SU-DHL-6 (cell line): ENCODE data around the gene EIF2AK3.
A peak's percentile ranks its signal among the peaks of the same experiment; 100 is the strongest.

Source experiments
- H2AFZ ChIP-seq: fragments of 200-600 bp; sonication (generic); 2 replicates; pipeline ENCODE4 v1.6.1; 2014; ENCODE audit warnings: low read depth, mild to moderate bottlenecking, moderate library complexity, mixed read lengths, antibody characterized with exemption, low read length; ENCODE audit not compliant: severe bottlenecking
- H3F3A ChIP-seq: fragments of 200-600 bp; shearing (Covaris generic); 2 replicates; pipeline ENCODE4 v1.6.0; 2016; ENCODE audit warnings: antibody characterized with exemption, mild to moderate bottlenecking; ENCODE audit not compliant: insufficient read depth
- H3K27ac ChIP-seq: fragments of 200-600 bp; sonication (generic); 2 replicates; pipeline ENCODE4 v1.5.1; 2016; ENCODE audit warnings: low read depth, mild to moderate bottlenecking, low read length, moderate library complexity, mixed read lengths
- H3K27me3 ChIP-seq: fragments of 200-600 bp; sonication (generic), shearing (Covaris generic); 2 replicates; pipeline ENCODE4 v1.6.0; 2014; ENCODE audit warnings: mild to moderate bottlenecking, low read length
- H3K36me3 ChIP-seq: fragments of 200-600 bp; sonication (generic); 2 replicates; pipeline ENCODE4 v1.6.1; 2014; ENCODE audit warnings: mild to moderate bottlenecking, low read length, mixed read lengths
- H3K4me2 ChIP-seq: fragments of 300-600, 200-600 bp; shearing (Covaris generic), sonication (generic); 2 replicates; pipeline ENCODE4 v1.6.0; 2014; ENCODE audit warnings: low read length, low read depth, mild to moderate bottlenecking; ENCODE audit not compliant: poor library complexity, severe bottlenecking
- H3K4me3 ChIP-seq: fragments of 200-600 bp; sonication (generic); 2 replicates; pipeline ENCODE4 v1.5.1; 2014; ENCODE audit warnings: antibody characterized with exemption, low read length, mild to moderate bottlenecking, mixed read lengths; ENCODE audit not compliant: insufficient read depth, poor library complexity, severe bottlenecking
- H3K79me2 ChIP-seq: fragments of 200-600 bp; sonication (generic); 2 replicates; pipeline ENCODE4 v1.6.1; 2014; ENCODE audit warnings: mild to moderate bottlenecking, low read length, moderate library complexity; ENCODE audit not compliant: insufficient read depth
- H3K9ac ChIP-seq: fragments of 200-600 bp; sonication (generic); 2 replicates; pipeline ENCODE4 v1.7.0; 2014; ENCODE audit warnings: mild to moderate bottlenecking, low read length
- H3K9me2 ChIP-seq: fragments of 200-600 bp; sonication (generic); replicated peaks from 2 replicates; pipeline ENCODE4 v1.6.1; 2014; ENCODE audit warnings: low read length; ENCODE audit not compliant: insufficient read depth
- H3K9me3 ChIP-seq: fragments of 200-600 bp; sonication (generic); 2 replicates; pipeline ENCODE4 v1.6.1; 2014; ENCODE audit warnings: low read length, mixed read lengths; ENCODE audit not compliant: insufficient read depth
- H4K20me1 ChIP-seq: fragments of 200-600 bp; sonication (generic); 2 replicates; pipeline ENCODE4 v1.6.1; 2014; ENCODE audit warnings: low read depth, mild to moderate bottlenecking, antibody characterized with exemption, low read length, moderate library complexity, mixed read lengths
- EZH2phosphoT487 ChIP-seq: fragments of 200-600 bp; sonication (generic), shearing (Covaris generic); conservative IDR thresholded peaks from 2 replicates; pipeline ENCODE4 v1.6.1; 2018; ENCODE audit warnings: mild to moderate bottlenecking, antibody characterized with exemption, low read length, moderate library complexity, mixed read lengths
- TF ChIP-seq, protein P1 (sequence below): fragments of 200-600 bp; sonication (generic); IDR thresholded peaks from one replicate; pipeline ENCODE4 v1.5.1; 2017; ENCODE audit warnings: antibody characterized with exemption, mild to moderate bottlenecking, low read length, moderate library complexity; ENCODE audit not compliant: insufficient read depth, poor library complexity, severe bottlenecking

The EIF2AK3 gene

DNA sequence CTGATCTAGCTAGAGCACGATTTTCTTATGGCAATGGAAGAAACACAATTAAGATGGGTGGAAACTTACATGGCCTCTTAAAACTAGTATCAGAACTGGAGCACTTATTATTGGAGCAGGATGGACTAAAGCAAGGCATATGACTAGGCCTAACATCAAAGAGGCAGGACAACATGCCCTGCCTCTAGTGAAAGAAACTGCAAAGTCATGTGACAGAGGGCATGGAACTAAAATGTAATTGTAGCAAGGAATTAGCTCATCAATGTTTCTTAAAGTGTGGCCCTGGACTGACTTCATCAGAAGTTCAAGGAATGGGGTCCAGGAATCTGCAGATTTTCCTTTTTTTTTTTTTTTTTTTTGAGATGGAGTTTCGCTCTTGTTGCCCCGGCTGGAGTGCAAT is 5.3 kb upstream of the EIF2AK3 start:
- Histone ChIP-seq H3K36me3 (no peaks in the 10 kb centered on the region), H3K4me3 (no peak overlapping the region), H3K27me3 (no peaks in the 10 kb centered on the region), H3K9me3 (no peaks in the 10 kb centered on the region), H3K27ac (no peak overlapping the region), H3K4me2 (no peak overlapping the region), H3K9me2 (no peaks in the 10 kb centered on the region), H3K79me2 (0 out of 2 replicates have a peak, but pooled peaks cover 3% of the 10 kb centered on the region), H2AFZ (no peak overlapping the region), H4K20me1 (no peaks in the 10 kb centered on the region), H3K9ac (no peak overlapping the region), H3F3A (0 out of 2 replicates have a peak, but pooled peaks cover 4% of the 10 kb centered on the region)
- TF ChIP-seq EZH2phosphoT487, result no peak
- TF ChIP-seq, protein P1, sequence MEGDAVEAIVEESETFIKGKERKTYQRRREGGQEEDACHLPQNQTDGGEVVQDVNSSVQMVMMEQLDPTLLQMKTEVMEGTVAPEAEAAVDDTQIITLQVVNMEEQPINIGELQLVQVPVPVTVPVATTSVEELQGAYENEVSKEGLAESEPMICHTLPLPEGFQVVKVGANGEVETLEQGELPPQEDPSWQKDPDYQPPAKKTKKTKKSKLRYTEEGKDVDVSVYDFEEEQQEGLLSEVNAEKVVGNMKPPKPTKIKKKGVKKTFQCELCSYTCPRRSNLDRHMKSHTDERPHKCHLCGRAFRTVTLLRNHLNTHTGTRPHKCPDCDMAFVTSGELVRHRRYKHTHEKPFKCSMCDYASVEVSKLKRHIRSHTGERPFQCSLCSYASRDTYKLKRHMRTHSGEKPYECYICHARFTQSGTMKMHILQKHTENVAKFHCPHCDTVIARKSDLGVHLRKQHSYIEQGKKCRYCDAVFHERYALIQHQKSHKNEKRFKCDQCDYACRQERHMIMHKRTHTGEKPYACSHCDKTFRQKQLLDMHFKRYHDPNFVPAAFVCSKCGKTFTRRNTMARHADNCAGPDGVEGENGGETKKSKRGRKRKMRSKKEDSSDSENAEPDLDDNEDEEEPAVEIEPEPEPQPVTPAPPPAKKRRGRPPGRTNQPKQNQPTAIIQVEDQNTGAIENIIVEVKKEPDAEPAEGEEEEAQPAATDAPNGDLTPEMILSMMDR, result no peak

DNA sequence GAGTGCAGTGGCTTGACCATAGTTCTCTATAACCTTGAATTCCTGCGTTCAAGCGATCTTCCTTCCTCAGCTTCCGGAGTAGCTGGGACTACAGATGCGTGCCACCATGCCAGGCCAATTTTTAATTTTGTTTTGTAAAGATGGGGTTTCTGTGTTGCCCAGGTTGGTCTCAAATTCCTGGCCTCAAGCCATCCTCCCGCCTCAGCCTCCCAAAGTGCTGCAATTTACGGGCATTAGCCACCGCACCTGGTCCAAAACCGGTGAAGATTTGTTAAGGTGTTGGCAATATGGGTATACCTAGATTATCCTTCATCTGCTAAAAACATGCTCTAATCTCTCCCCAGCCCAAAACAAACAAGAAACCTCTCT is 1.3 kb upstream of the EIF2AK3 start:
- H3K79me2 ChIP-seq, result peaks cover 40% of the 10 kb centered on the region
- H3K9me2 ChIP-seq, result no peaks in the 10 kb centered on the region
- peaks cover 11% of the 10 kb centered on the region; the same call in 1 of the 2 replicates for H3F3A ChIP-seq
- peaks cover 3% of the 10 kb centered on the region; the same call in 1 of the 2 replicates for H4K20me1 ChIP-seq
- peaks cover 4% of the 10 kb centered on the region; the same call in 1 of the 2 replicates for H3K36me3 ChIP-seq
- peak overlapping the region; percentile 74 for H3K4me3 ChIP-seq
- H3K27me3 ChIP-seq, result no peaks in the 10 kb centered on the region
- no peak for TF ChIP-seq EZH2phosphoT487
- TF ChIP-seq, protein P1, result no peak
- H3K4me2 ChIP-seq, result peak overlapping the region; percentile 86
- peak overlapping the region; percentile 73 for H3K9ac ChIP-seq
- H3K27ac ChIP-seq, result 0 out of 2 replicates have a peak overlapping the region, but pooled peaks have one; percentile 81
- peak overlapping the region; percentile 42 for H2AFZ ChIP-seq
- H3K9me3 ChIP-seq, result no peaks in the 10 kb centered on the region

DNA sequence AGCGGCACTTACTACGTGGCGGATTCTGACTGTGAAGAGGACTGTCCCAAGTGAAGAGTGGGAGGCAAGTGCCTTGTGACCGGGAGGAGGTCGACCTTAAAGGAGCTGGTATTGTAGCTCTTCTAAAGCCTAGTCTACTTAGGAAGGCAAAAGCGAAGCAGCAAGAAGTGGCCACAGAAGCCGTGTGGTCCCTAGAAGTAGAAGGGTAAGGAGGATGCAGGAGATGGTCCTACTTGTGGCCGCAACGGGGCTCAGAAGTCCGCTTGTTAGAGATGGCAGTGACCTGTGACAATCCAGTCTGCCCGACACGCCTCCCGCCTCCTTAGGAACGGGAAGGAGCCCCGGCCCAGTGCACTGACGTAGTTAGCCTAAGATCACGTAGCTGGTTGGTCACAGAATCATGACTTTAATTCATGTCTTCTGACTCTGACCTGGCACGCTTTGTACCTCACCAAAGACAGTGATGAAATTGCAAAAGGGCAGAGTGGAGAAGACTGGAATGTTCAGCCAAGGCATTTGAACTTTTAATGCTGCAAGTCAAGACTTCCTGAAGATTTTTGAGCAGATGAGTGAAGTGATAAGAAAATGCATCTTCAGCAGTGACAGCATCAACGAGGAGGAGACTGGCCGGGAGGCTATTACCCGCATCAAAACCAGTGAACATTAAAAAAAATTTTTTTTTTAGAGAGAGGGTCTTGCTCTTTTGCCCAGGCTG is 749 bp upstream of the EIF2AK3 start:
- peak overlapping the region; percentile 42 for H2AFZ ChIP-seq
- H4K20me1 ChIP-seq, result peaks cover 3% of the 10 kb centered on the region; the same call in 1 of the 2 replicates
- peaks cover 45% of the 10 kb centered on the region for H3K79me2 ChIP-seq
- TF ChIP-seq EZH2phosphoT487, result no peak
- TF ChIP-seq, protein P1, result no peak
- H3K36me3 ChIP-seq, result peaks cover 4% of the 10 kb centered on the region; the same call in 1 of the 2 replicates
- H3K9me3 ChIP-seq, result no peaks in the 10 kb centered on the region
- H3K9ac ChIP-seq, result peak overlapping the region; percentile 73
- no peaks in the 10 kb centered on the region for H3K9me2 ChIP-seq
- H3K27me3 ChIP-seq, result no peaks in the 10 kb centered on the region
- peaks cover 11% of the 10 kb centered on the region; the same call in 1 of the 2 replicates for H3F3A ChIP-seq
- H3K4me3 ChIP-seq, result peak overlapping the region; percentile 74
- H3K27ac ChIP-seq, result peak overlapping the region; percentile 81
- H3K4me2 ChIP-seq, result peak overlapping the region; percentile 86
